Measurements from ENCODE around the gene SMIM20. TPM values are rescaled to one million over a fixed set of nuclear protein-coding genes. Genes with fewer than 3 reads are reported as not detected.
A peak's percentile ranks its signal among the peaks of the same experiment; 100 is the strongest.
"Not testable (repeated sequence)": the region's sequence is repeated elsewhere in the genome, so short reads cannot be mapped to it uniquely, and the experiment has no call there.

The SMIM20 gene
- 18.9 and 19.4 TPM in 2 replicates for polyA plus RNA-seq (2013)

DNA sequence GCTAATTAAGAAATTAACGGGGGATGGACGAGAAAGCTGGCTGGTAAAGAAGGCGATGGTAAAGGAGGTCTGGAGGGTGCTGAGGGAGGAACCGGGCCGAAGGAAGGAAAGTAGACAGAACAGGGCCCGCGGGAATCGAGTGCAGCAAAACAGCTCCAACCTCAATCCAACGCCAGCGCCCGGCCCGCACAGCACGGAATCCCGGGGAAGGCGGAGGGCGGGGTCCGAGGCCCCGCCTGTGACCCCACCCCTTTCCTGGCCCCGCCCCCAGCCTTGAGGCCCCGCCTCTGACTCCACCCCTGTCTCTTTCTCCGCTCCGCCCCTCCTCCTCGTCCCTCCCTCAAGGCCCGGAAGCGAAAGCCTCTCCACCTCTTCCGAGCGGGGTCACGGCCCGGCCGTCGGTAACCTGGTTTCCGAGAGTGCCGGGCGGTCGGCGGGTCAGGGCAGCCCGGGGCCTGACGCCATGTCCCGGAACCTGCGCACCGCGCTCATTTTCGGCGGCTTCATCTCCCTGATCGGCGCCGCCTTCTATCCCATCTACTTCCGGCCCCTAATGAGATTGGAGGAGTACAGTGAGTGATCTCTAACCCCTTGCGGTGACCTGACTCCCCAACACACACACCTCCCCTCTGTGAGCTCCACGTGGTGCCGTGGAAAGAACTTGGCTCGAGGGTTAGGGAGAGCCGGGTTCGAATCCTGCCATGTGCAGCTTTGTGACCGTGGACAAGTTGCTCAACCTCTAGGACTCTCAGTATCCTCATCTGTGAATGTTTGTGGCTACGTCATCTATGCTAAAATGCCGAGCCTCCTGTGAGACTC is at the start of gene SMIM20:
TSS of gene SMIM20 (plus strand) at position 370 of the 819 bp plus-strand sequence. CDS start at position 464, 94 bp downstream.
- Histone ChIP-seq H3K9ac (ENCODE audit: low read length) (peak within 1 kb of the TSS; percentile 70), H3K36me3 (ENCODE audit: control insufficient read depth in 1 of 2, insufficient read depth in 2 of 2, low read length in 2 of 2) (no peaks in the 10 kb centered on the region), H3K18ac (ENCODE audit: low read length) (peak within 1 kb of the TSS; percentile 93), H3K79me1 (ENCODE audit: low read length) (peaks cover 6% of the 10 kb centered on the region), H3K27ac (ENCODE audit: low read depth, low read length) (peak within 1 kb of the TSS; percentile 75), H3K9me3 (ENCODE audit: insufficient read depth, low read depth, low read length) (peaks cover 2% of the 10 kb centered on the region), H2AK5ac (ENCODE audit: low read length) (no peak within 1 kb of the TSS), H2BK12ac (ENCODE audit: low read length) (no peak within 1 kb of the TSS), H3K23ac (ENCODE audit: low read length) (no peak within 1 kb of the TSS), H2AFZ (ENCODE audit: insufficient read depth, low read length, poor library complexity) (peak within 1 kb of the TSS; percentile 86), H2BK5ac (ENCODE audit: low read depth, low read length, poor library complexity) (peak within 1 kb of the TSS; percentile 87), H3K27me3 (ENCODE audit: insufficient read depth, low read length) (no peaks in the 10 kb centered on the region), H3K79me2 (ENCODE audit: control insufficient read depth, insufficient read depth, low read length, poor library complexity) (peaks cover 5% of the 10 kb centered on the region), H3K4me2 (ENCODE audit: low read length) (peak within 1 kb of the TSS; percentile 85), H2BK120ac (ENCODE audit: insufficient read depth, low read length, poor library complexity) (peak within 1 kb of the TSS; percentile 58), H3K4me3 (ENCODE audit: low read depth, low read length) (peak within 1 kb of the TSS; percentile 80), H4K12ac (ENCODE audit: low read depth, low read length) (peak within 1 kb of the TSS; percentile 99), H3K14ac (ENCODE audit: low read length) (peak within 1 kb of the TSS; percentile 94), H4K91ac (ENCODE audit: low read depth, low read length) (peak within 1 kb of the TSS; percentile 95), H4K8ac (ENCODE audit: low read depth, low read length) (peak within 1 kb of the TSS; percentile 99), H3K4ac (ENCODE audit: low read depth, low read length) (peak within 1 kb of the TSS; percentile 85), H3K4me1 (ENCODE audit: control insufficient read depth in 1 of 2, insufficient read depth in 2 of 2, low read length in 2 of 2) (peaks cover 4 to 8% of the 10 kb centered on the region in 2 experiments)
- WGBS (ENCODE audit: extremely low coverage, insufficient coverage, insufficient read length): no CpG with 5 or more reads among the region's 57 CpGs
- peak; percentile 80 to 86 for DNase-seq

DNA sequence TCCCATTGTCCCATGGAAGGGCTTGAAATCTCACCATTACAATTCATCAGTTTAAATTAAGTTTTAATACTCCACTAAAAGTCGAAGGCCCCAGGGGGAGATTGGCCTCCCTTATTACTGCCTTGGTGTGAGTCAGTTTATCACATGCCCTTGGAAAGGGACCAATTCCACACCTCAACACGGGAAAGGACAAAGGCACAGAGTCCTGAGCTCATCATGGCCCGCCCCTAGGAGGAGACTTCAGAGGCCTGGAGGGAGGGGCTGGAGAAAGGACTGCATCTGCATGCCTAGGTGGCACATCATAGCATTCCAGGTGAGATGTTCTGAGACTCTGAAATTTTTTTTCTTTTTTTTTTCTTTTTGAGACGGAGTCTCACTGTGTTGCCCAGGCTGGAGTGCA is 48.4 kb upstream of the SMIM20 start:
- H4K91ac ChIP-seq (ENCODE audit: low read depth, low read length): no peak overlapping the region
- H3K9ac ChIP-seq (ENCODE audit: low read length): no peak overlapping the region
- WGBS (ENCODE audit: extremely low coverage, insufficient coverage, insufficient read length): no CpG with 5 or more reads among the region's 4 CpGs
- no peak overlapping the region for H3K4ac ChIP-seq (ENCODE audit: low read depth, low read length)
- no peak overlapping the region for H3K14ac ChIP-seq (ENCODE audit: low read length)
- peaks cover 0 to 5% of the 10 kb centered on the region in 2 experiments for H3K4me1 ChIP-seq (ENCODE audit: control insufficient read depth in 1 of 2, insufficient read depth in 2 of 2, low read length in 2 of 2)
- H3K27ac ChIP-seq (ENCODE audit: low read depth, low read length): no peak overlapping the region
- no peak overlapping the region for H3K4me3 ChIP-seq (ENCODE audit: low read depth, low read length)
- H2BK5ac ChIP-seq (ENCODE audit: low read depth, low read length, poor library complexity): no peak overlapping the region
- H3K79me2 ChIP-seq (ENCODE audit: control insufficient read depth, insufficient read depth, low read length, poor library complexity): no peaks in the 10 kb centered on the region
- no peak overlapping the region for H2BK12ac ChIP-seq (ENCODE audit: low read length)
- H3K18ac ChIP-seq (ENCODE audit: low read length): no peak overlapping the region
- H4K12ac ChIP-seq (ENCODE audit: low read depth, low read length): no peak overlapping the region
- peaks cover 3% of the 10 kb centered on the region for H3K27me3 ChIP-seq (ENCODE audit: insufficient read depth, low read length)
- H4K8ac ChIP-seq (ENCODE audit: low read depth, low read length): no peak overlapping the region
- H3K36me3 ChIP-seq (ENCODE audit: control insufficient read depth in 1 of 2, insufficient read depth in 2 of 2, low read length in 2 of 2): no peaks in the 10 kb centered on the region
- DNase-seq: peak; percentile 91 to 94
- no peaks in the 10 kb centered on the region for H3K9me3 ChIP-seq (ENCODE audit: insufficient read depth, low read depth, low read length)
- no peak overlapping the region for H3K23ac ChIP-seq (ENCODE audit: low read length)
- no peak overlapping the region for H2BK120ac ChIP-seq (ENCODE audit: insufficient read depth, low read length, poor library complexity)
- H3K79me1 ChIP-seq (ENCODE audit: low read length): no peaks in the 10 kb centered on the region
- H3K4me2 ChIP-seq (ENCODE audit: low read length): no peak overlapping the region
- H2AFZ ChIP-seq (ENCODE audit: insufficient read depth, low read length, poor library complexity): no peak overlapping the region
- H2AK5ac ChIP-seq (ENCODE audit: low read length): no peak overlapping the region

DNA sequence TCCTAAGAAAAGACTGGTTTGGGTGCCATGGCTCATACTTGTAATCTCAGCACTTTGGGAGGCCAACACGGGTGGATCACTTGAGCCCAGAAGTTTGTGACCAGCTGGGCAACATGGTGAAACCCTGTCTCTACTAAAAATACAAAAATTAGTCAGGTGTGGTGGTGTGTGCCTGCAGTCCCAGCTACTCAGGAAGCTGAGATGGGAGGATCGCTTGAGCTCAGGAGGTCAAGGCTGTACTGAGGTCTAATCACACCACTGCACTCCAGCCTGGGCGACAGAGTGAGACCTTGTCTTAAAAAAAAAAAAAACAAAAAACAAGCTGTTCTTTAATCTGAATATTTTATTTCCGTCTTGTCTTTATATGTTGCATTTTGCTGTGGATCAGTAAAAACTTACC is 47.6 kb upstream of the SMIM20 start:
- H3K79me1 ChIP-seq (ENCODE audit: low read length); H2AK5ac ChIP-seq (ENCODE audit: low read length); H3K27ac ChIP-seq (ENCODE audit: low read depth, low read length); H2BK12ac ChIP-seq (ENCODE audit: low read length); H3K79me2 ChIP-seq (ENCODE audit: control insufficient read depth, insufficient read depth, low read length, poor library complexity); H3K4me3 ChIP-seq (ENCODE audit: low read depth, low read length); H3K18ac ChIP-seq (ENCODE audit: low read length); H3K4me2 ChIP-seq (ENCODE audit: low read length); DNase-seq; H3K36me3 ChIP-seq (ENCODE audit: control insufficient read depth in 1 of 2, insufficient read depth in 2 of 2, low read length in 2 of 2); H3K9ac ChIP-seq (ENCODE audit: low read length); H3K14ac ChIP-seq (ENCODE audit: low read length); H3K4ac ChIP-seq (ENCODE audit: low read depth, low read length); H4K91ac ChIP-seq (ENCODE audit: low read depth, low read length); H2BK120ac ChIP-seq (ENCODE audit: insufficient read depth, low read length, poor library complexity); H3K23ac ChIP-seq (ENCODE audit: low read length); H4K12ac ChIP-seq (ENCODE audit: low read depth, low read length); H2AFZ ChIP-seq (ENCODE audit: insufficient read depth, low read length, poor library complexity); H2BK5ac ChIP-seq (ENCODE audit: low read depth, low read length, poor library complexity); H3K4me1 ChIP-seq (ENCODE audit: control insufficient read depth in 1 of 2, insufficient read depth in 2 of 2, low read length in 2 of 2); H3K27me3 ChIP-seq (ENCODE audit: insufficient read depth, low read length); H3K9me3 ChIP-seq (ENCODE audit: insufficient read depth, low read depth, low read length); H4K8ac ChIP-seq (ENCODE audit: low read depth, low read length): not testable (repeated sequence)
- no CpG with 5 or more reads among the region's 4 CpGs for WGBS (ENCODE audit: extremely low coverage, insufficient coverage, insufficient read length)

DNA sequence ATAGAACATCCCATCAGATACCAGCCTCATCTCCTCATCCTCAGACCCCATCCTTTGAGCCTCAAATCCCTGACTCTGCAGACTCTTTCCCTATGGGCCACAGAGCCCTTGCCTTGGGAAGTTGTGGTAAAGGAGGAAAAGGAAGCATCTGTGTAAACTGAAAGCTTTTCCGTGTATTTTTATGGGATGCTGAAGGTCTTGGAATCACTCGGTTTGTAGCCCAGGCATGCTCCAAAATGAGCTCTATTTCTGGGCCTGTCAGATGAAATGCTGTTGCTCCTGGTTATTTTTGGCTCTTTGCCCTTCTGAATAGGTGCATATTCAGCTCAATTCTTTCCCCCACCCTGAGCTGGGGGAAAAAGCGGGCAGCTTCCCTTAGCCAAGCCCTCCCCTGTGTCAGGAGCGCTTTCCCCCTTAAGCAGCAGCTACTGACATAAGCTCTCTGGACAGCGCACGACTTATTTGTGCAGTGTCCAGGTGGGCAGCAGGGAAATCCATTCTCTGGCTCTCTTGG is 46.2 kb upstream of the SMIM20 start:
- no peak overlapping the region for H3K14ac ChIP-seq (ENCODE audit: low read length)
- no peak overlapping the region for H3K23ac ChIP-seq (ENCODE audit: low read length)
- H3K4me1 ChIP-seq (ENCODE audit: control insufficient read depth in 1 of 2, insufficient read depth in 2 of 2, low read length in 2 of 2): peaks cover 0 to 3% of the 10 kb centered on the region in 2 experiments
- H2BK120ac ChIP-seq (ENCODE audit: insufficient read depth, low read length, poor library complexity): no peak overlapping the region
- no peak overlapping the region for H4K91ac ChIP-seq (ENCODE audit: low read depth, low read length)
- no peak overlapping the region for H3K18ac ChIP-seq (ENCODE audit: low read length)
- H3K27me3 ChIP-seq (ENCODE audit: insufficient read depth, low read length): peaks cover 3% of the 10 kb centered on the region
- H3K9ac ChIP-seq (ENCODE audit: low read length): no peak overlapping the region
- H2BK5ac ChIP-seq (ENCODE audit: low read depth, low read length, poor library complexity): no peak overlapping the region
- H4K12ac ChIP-seq (ENCODE audit: low read depth, low read length): no peak overlapping the region
- H3K36me3 ChIP-seq (ENCODE audit: control insufficient read depth in 1 of 2, insufficient read depth in 2 of 2, low read length in 2 of 2): no peaks in the 10 kb centered on the region
- no peak overlapping the region for H3K4ac ChIP-seq (ENCODE audit: low read depth, low read length)
- DNase-seq: no peak
- H3K4me2 ChIP-seq (ENCODE audit: low read length): no peak overlapping the region
- no peaks in the 10 kb centered on the region for H3K79me1 ChIP-seq (ENCODE audit: low read length)
- H2BK12ac ChIP-seq (ENCODE audit: low read length): no peak overlapping the region
- H2AK5ac ChIP-seq (ENCODE audit: low read length): no peak overlapping the region
- H3K9me3 ChIP-seq (ENCODE audit: insufficient read depth, low read depth, low read length): no peaks in the 10 kb centered on the region
- H2AFZ ChIP-seq (ENCODE audit: insufficient read depth, low read length, poor library complexity): no peak overlapping the region
- H3K27ac ChIP-seq (ENCODE audit: low read depth, low read length): no peak overlapping the region
- no CpG with 5 or more reads among the region's 6 CpGs for WGBS (ENCODE audit: extremely low coverage, insufficient coverage, insufficient read length)
- no peak overlapping the region for H3K4me3 ChIP-seq (ENCODE audit: low read depth, low read length)
- H3K79me2 ChIP-seq (ENCODE audit: control insufficient read depth, insufficient read depth, low read length, poor library complexity): no peaks in the 10 kb centered on the region
- no peak overlapping the region for H4K8ac ChIP-seq (ENCODE audit: low read depth, low read length)
